GM21390 (cell line): ENCODE measurements around the gene CLSTN1.
A peak's percentile ranks its signal among the peaks of the same experiment; 100 is the strongest.

Experiments used
- ATAC-seq: cut with Tn5 transposase; IDR thresholded peaks from one replicate; pipeline ENCODE4 v1.9.1; 2021; ENCODE audit not compliant: unreplicated experiment

Gene CLSTN1

GRCh38 chr1:9688599-9688998 is 135.2 kb downstream of the CLSTN1 start:
- no peak for ATAC-seq

GRCh38 chr1:9687874-9688582 is 135.7 kb downstream of the CLSTN1 start:
- no peak for ATAC-seq

DNA sequence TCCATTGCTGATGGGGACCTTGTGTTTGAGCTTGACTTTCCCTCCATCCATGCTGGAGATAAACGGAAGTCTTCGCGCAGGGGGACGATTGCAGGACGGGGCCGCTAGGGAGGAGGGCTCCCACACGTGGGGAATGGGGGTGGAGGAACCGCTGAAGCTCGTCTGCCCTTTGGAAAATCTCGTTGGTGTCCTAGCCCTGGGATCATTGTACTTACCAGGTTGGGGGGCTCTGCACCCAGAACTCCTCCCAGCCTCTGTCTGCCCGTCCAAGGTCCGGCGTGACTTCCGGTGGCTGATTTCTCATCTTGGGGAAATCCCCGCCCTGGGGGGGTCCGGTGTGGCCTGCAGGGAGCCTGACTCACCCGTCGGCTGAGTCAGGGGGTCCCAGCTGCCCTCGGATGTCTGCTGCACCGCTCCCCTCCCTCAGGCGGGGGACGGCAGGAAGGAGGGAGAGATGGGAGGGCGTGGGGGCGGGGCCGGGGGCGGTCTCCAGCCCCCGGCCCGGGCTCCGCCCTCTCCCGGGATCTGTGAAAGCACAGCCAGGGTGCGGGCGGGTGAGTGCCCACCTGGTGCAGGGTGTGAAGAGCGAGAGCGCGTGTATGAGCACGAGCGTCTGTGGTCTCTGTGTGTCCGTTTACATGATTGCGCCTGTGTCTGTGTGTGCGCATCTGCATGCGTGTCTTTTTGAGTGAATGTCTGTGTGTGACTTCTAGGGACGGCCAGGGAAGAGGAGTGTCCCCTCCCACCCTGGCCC is 136.5 kb downstream of the CLSTN1 start:
- peak; percentile 48 for ATAC-seq

- ATAC-seq = no peak
These were observed 139.0 kb downstream of the CLSTN1 start for GRCh38 chr1:9684801-9685200.

DNA sequence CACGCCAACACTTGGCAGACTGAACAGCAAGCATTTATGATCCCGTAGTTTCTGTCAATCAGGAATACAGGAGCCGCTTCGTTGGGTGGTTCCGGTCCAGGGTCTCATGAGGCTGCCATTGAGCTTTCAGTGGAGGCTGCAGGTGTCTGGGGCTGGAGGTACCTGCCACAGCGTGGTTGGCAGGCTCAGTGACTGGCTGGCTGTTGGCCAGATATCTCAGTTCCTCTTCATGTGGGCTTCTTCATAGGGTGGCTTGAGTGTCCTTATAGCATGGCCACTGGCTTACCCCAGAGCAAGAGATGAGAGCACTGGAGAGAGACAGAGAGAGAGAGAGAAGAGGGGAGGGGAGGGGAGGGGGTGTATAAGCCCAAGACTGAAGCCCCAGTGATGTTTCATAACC is 142.9 kb downstream of the CLSTN1 start:
- ATAC-seq = no peak

DNA sequence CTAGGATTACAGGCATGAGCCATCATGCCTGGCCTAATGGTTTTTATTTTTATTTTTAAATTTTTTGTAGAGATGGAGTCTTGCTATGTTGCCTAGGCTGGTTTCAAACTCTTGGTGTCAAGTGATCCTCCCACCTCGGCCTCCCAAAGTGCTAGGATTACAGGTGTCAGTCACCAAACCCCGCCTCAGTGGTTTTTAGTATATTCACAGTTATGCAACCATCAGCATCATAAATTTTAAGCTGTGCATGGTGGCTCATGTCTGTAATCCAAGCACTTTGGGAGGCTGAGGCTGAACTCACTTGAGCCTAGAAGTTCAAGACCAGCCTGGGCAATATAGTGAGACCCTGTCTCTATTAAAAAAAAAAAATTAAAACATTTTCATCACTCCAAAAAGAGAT is 143.7 kb downstream of the CLSTN1 start:
- no peak for ATAC-seq
